GM12878 (cell line): ENCODE results near the gene LRP1. TPM values are rescaled to one million over a fixed set of nuclear protein-coding genes. Genes with fewer than 3 reads are reported as not detected.

Experiments
- ATAC-seq: fragments of 200-7000 bp; cut with Tn5 transposase; 3 replicates; pipeline ENCODE4 v1.9.1; 2020; ENCODE audit warnings: mild to moderate bottlenecking, moderate library complexity
- BruUV-seq: library from RNA; stranded (reverse); fragments of 400-500 nt; replicated peaks from 2 replicates; lab custom pipeline; 2021; lab: Mats Ljungman, UMichigan
- CTCF ChIA-PET: fragments of 300-600 bp; sonication (Branson Sonifier 250); formaldehyde crosslinking; extraction: SDS; loops from one replicate; lab custom pipeline; 2021; ENCODE audit warnings: inconsistent platforms; lab: Yijun Ruan, JAX
- POLR2A ChIA-PET: fragments of 350-600 bp; formaldehyde crosslinking; extraction: SDS; loops from one replicate; lab custom pipeline; 2021; ENCODE audit warnings: inconsistent platforms; lab: Charles Lee
- RAD21 ChIA-PET: fragments of 300-600 bp; sonication (Branson Sonifier 250); formaldehyde crosslinking; loops from one replicate; lab custom pipeline; 2023; ENCODE audit warnings: antibody characterized with exemption; ENCODE audit not compliant: unreplicated experiment; lab: Charles Lee
- SMC1A ChIA-PET: fragments of 300-600 bp; sonication (Branson Sonifier 250); formaldehyde crosslinking; loops from one replicate; lab custom pipeline; 2023; ENCODE audit not compliant: unreplicated experiment, uncharacterized antibody; lab: Charles Lee
- DNase-seq: peaks from one replicate; pipeline ENCODE4 v3.0.0-alpha.2; 2011; ENCODE audit warnings: low read depth, low spot score
- FAIRE-seq: peaks from 3 replicates; lab custom pipeline; 2011; peaks lifted over from hg19 to GRCh38; lab: Jason Lieb, UNC
- H2AFZ ChIP-seq: 2 replicates; pipeline ENCODE4 v1.6.0; 2011; ENCODE audit warnings: low read depth, low read length, control low read depth; ENCODE audit not compliant: control insufficient read depth
- H3K27ac ChIP-seq: 2 replicates; pipeline ENCODE4 v1.5.1; 2011; ENCODE audit warnings: control low read depth; ENCODE audit not compliant: control insufficient read depth, insufficient read depth
- H3K27me3 ChIP-seq, 2 experiments: replicated peaks in 1 of 2; 2 replicates each; pipeline versions ENCODE4 v1.6.0 to v1.6.1; 2011; ENCODE audit warnings: low read length in 1 of 2; ENCODE audit not compliant: control insufficient read depth in 2 of 2, insufficient read depth in 2 of 2
- H3K36me3 ChIP-seq, 2 experiments: 2 replicates each; pipeline ENCODE4 v1.5.1; 2011; ENCODE audit warnings: low read length in 1 of 2; ENCODE audit not compliant: control insufficient read depth in 2 of 2, insufficient read depth in 2 of 2
- H3K4me1 ChIP-seq: 2 replicates; pipeline ENCODE4 v1.6.1; 2011; ENCODE audit warnings: mild to moderate bottlenecking, low read length, moderate library complexity, mixed read lengths; ENCODE audit not compliant: control insufficient read depth, insufficient read depth
- H3K4me2 ChIP-seq: 2 replicates; pipeline ENCODE4 v1.6.0; 2011; ENCODE audit warnings: control low read depth; ENCODE audit not compliant: control insufficient read depth, insufficient read depth
- H3K4me3 ChIP-seq: fragments of 200-600 bp; sonication (generic); 2 replicates; pipeline ENCODE4 v1.5.1; 2016
- H3K79me2 ChIP-seq: 2 replicates; pipeline ENCODE4 v1.6.0; 2011; ENCODE audit warnings: low read length; ENCODE audit not compliant: control insufficient read depth, insufficient read depth
- H3K9ac ChIP-seq: 2 replicates; pipeline ENCODE4 v1.8.0; 2011; ENCODE audit warnings: low read length, control low read depth, mixed read lengths; ENCODE audit not compliant: control insufficient read depth, insufficient read depth
- H3K9me3 ChIP-seq: replicated peaks from 3 replicates; pipeline ENCODE4 v1.5.1; 2011; ENCODE audit warnings: mild to moderate bottlenecking, low read length; ENCODE audit not compliant: control insufficient read depth, insufficient read depth
- H4K20me1 ChIP-seq: 2 replicates; pipeline ENCODE4 v1.6.0; 2011; ENCODE audit not compliant: control insufficient read depth, insufficient read depth
- ASH2L ChIP-seq: fragments of 300-600, 200-600 bp; sonication (generic); IDR thresholded peaks from 2 replicates; pipeline ENCODE4 v1.6.1; 2017; ENCODE audit warnings: low read depth, mild to moderate bottlenecking, borderline replicate concordance
- GATAD2B ChIP-seq: fragments of 450-650 bp; conservative IDR thresholded peaks from 2 replicates; pipeline ENCODE4 v1.6.1; 2017; ENCODE audit warnings: low read depth, mild to moderate bottlenecking, moderate library complexity
- KAT2A ChIP-seq: conservative IDR thresholded peaks from 2 replicates; pipeline ENCODE4 v1.6.1; 2011; ENCODE audit warnings: low read depth, low read length; ENCODE audit not compliant: control insufficient read depth
- MYC ChIP-seq: IDR thresholded peaks from 2 replicates; pipeline ENCODE4 v1.6.1; 2011; ENCODE audit warnings: mild to moderate bottlenecking, low read length, moderate library complexity, inconsistent platforms; ENCODE audit not compliant: insufficient read depth, insufficient replicate concordance, insufficient read length, severe bottlenecking
- POLR2AphosphoS5 ChIP-seq: IDR thresholded peaks from 2 replicates; pipeline ENCODE4 v1.6.1; 2011; ENCODE audit warnings: mild to moderate bottlenecking, low read length, inconsistent platforms
- RELA ChIP-seq: fragments of 450-650 bp; IDR thresholded peaks from 2 replicates; pipeline ENCODE4 v1.8.0; 2014; ENCODE audit warnings: borderline replicate concordance; ENCODE audit not compliant: partially characterized antibody
- SMAD1 ChIP-seq: fragments of 450-650 bp; IDR thresholded peaks from 2 replicates; pipeline ENCODE4 v1.6.1; 2018; ENCODE audit warnings: mild to moderate bottlenecking, low read depth; ENCODE audit not compliant: partially characterized antibody
- WGBS: methylation state at CpG from one replicate; pipeline ENCODE4 v1.1.6; 2016; ENCODE audit warnings: low lambda C conversion rate; ENCODE audit not compliant: insufficient replicate concordance, insufficient coverage; ENCODE audit errors: missing lambda C conversion rate; 5-methylcytosine and 5-hydroxymethylcytosine counted together
- in situ Hi-C: fragments of 300-500 bp; cut with MboI; formaldehyde crosslinking; loops from 9 replicates; pipeline ENCODE4 v1.14.3; 2018; ENCODE audit warnings: mixed read lengths
- intact Hi-C: fragments of 100-400 bp; cut with micrococcal nuclease; formaldehyde crosslinking; loops from one replicate; pipeline ENCODE4 v1.14.2; 2022; ENCODE audit not compliant: unreplicated experiment
- polyA plus RNA-seq, 11 experiments: library from polyadenylated mRNA; depleted of rRNA in 4 of 11; unstranded in 6 of 11; stranded (reverse) in 5 of 11; fragments of >200 nt; fragmentation: Nextera tagmentation in 4 of 11; fragmentation: Illumina TruSeq in 1 of 11; extraction: Ambion mirVana in 4 of 11; extraction: Trizol in 1 of 11; gene quantifications; 1 replicate in 1 of 11; 2 replicates in 10 of 11; pipeline versions ENCODE4 v1.2.1 to v1.2.3, GENCODE V29; 2011 to 2016; ENCODE audit warnings: inconsistent platforms in 2 of 11, missing spikeins in 2 of 11, low read depth in 1 of 11
- total RNA-seq, 4 experiments: library from RNA; depleted of rRNA in 3 of 4; stranded (reverse); fragments of >200 nt in 3 of 4; fragmentation: Illumina TruSeq in 1 of 4; extraction: Trizol in 1 of 4; gene quantifications; 2 replicates each; pipeline versions ENCODE4 v1.2.1 to v1.2.3, GENCODE V29; 2013 to 2021
- TF ChIP-seq, protein P1 (sequence below): IDR thresholded peaks from 2 replicates; pipeline ENCODE4 v1.6.1; 2012; ENCODE audit warnings: improper control_type of control experiment, low read depth, low read length; ENCODE audit not compliant: insufficient replicate concordance
- TF ChIP-seq, protein P2 (sequence below): fragments of 450-650 bp; IDR thresholded peaks from 2 replicates; pipeline ENCODE4 v1.6.1; 2017; ENCODE audit warnings: mild to moderate bottlenecking, moderate library complexity
- TF ChIP-seq, protein P3 (sequence below): fragments of 450-650 bp; formaldehyde crosslinking; IDR thresholded peaks from 2 replicates; pipeline ENCODE4 v1.4.0; 2022; ENCODE audit warnings: mild to moderate bottlenecking, moderate library complexity

The LRP1 gene
- total and polyA plus RNA-seq, 10 of the 15 experiments (the other 5 are each of a cell fraction or from before 2014, with no cell fraction given) = under 0.01 to 1.1 (median 0.20) TPM; not detected in 2

DNA sequence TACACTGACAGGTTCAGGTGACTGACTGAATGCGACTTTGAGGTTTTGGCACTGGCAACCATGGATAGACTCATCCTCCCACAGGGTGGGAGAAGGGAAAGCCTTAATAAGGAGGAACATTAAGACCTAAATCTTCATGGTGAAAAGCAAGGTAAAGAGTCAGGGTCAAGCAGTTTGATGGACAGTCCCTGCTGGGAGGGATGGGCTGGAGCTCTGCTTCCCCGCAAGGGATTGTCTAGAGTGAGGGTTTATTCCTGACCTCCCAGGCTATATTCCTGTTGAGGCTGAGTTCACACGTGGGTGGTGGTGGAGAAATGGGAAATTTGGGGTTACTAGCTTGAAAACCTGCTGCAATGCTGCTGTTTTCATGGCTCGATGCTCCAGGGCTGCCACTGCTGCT lies 132.1 kb downstream of the LRP1 start:
- no peak overlapping the region for H3K9ac ChIP-seq
- no peak overlapping the region for H2AFZ ChIP-seq
- BruUV-seq = no TSS peak
- SMC1A ChIA-PET = interaction anchor here (1.0 to 9.5 kb wide), 3 partner anchors 189 to 198 kb away, joined by 4 to 134 read pairs (median 11); partner anchors contain the start of gene INHBE
- no peaks in the 10 kb centered on the region for H3K79me2 ChIP-seq
- H3K27me3 ChIP-seq = no peaks in the 10 kb centered on the region
- 89% methylated on average over 4 of the region's 4 CpGs for WGBS
- H3K36me3 ChIP-seq = peaks cover 0 to 7% of the 10 kb centered on the region in 2 experiments; a peak in 3 of 4 replicates
- in situ Hi-C loops (loop anchor here (5.0 kb wide), 1 partner anchor 197 kb away; the partner anchor contains the start of genes GLI1 and INHBE), intact Hi-C loops (no loop called here)
- POLR2A ChIA-PET = interaction anchor here (0.6 kb wide), 1 partner anchor 239 kb away, joined by 4 read pairs; no protein-coding TSS in a partner anchor
- RAD21 ChIA-PET = interaction anchor here (2.9 kb wide), 1 partner anchor 192 kb away, joined by 20 read pairs; no protein-coding TSS in a partner anchor
- no peaks in the 10 kb centered on the region for H3K9me3 ChIP-seq
- ATAC-seq (no peak), FAIRE-seq (no peak), DNase-seq (no peak)
- CTCF ChIA-PET = interaction anchor here (0.9 to 9.4 kb wide), 5 partner anchors 17 to 194 kb away, joined by 3 to 210 read pairs (median 15); partner anchors contain the start of gene INHBE
- no peaks in the 10 kb centered on the region for H4K20me1 ChIP-seq
- H3K4me2 ChIP-seq = no peak overlapping the region
- H3K27ac ChIP-seq = no peak overlapping the region
- H3K4me1 ChIP-seq = no peaks in the 10 kb centered on the region
- no peak overlapping the region for H3K4me3 ChIP-seq
- TF ChIP-seq RELA = no peak
- TF ChIP-seq, protein P1, sequence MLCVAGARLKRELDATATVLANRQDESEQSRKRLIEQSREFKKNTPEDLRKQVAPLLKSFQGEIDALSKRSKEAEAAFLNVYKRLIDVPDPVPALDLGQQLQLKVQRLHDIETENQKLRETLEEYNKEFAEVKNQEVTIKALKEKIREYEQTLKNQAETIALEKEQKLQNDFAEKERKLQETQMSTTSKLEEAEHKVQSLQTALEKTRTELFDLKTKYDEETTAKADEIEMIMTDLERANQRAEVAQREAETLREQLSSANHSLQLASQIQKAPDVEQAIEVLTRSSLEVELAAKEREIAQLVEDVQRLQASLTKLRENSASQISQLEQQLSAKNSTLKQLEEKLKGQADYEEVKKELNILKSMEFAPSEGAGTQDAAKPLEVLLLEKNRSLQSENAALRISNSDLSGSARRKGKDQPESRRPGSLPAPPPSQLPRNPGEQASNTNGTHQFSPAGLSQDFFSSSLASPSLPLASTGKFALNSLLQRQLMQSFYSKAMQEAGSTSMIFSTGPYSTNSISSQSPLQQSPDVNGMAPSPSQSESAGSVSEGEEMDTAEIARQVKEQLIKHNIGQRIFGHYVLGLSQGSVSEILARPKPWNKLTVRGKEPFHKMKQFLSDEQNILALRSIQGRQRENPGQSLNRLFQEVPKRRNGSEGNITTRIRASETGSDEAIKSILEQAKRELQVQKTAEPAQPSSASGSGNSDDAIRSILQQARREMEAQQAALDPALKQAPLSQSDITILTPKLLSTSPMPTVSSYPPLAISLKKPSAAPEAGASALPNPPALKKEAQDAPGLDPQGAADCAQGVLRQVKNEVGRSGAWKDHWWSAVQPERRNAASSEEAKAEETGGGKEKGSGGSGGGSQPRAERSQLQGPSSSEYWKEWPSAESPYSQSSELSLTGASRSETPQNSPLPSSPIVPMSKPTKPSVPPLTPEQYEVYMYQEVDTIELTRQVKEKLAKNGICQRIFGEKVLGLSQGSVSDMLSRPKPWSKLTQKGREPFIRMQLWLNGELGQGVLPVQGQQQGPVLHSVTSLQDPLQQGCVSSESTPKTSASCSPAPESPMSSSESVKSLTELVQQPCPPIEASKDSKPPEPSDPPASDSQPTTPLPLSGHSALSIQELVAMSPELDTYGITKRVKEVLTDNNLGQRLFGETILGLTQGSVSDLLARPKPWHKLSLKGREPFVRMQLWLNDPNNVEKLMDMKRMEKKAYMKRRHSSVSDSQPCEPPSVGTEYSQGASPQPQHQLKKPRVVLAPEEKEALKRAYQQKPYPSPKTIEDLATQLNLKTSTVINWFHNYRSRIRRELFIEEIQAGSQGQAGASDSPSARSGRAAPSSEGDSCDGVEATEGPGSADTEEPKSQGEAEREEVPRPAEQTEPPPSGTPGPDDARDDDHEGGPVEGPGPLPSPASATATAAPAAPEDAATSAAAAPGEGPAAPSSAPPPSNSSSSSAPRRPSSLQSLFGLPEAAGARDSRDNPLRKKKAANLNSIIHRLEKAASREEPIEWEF = no peak
- no peak for TF ChIP-seq MYC
- no peak for TF ChIP-seq GATAD2B
- no peak for TF ChIP-seq KAT2A
- TF ChIP-seq, protein P2, sequence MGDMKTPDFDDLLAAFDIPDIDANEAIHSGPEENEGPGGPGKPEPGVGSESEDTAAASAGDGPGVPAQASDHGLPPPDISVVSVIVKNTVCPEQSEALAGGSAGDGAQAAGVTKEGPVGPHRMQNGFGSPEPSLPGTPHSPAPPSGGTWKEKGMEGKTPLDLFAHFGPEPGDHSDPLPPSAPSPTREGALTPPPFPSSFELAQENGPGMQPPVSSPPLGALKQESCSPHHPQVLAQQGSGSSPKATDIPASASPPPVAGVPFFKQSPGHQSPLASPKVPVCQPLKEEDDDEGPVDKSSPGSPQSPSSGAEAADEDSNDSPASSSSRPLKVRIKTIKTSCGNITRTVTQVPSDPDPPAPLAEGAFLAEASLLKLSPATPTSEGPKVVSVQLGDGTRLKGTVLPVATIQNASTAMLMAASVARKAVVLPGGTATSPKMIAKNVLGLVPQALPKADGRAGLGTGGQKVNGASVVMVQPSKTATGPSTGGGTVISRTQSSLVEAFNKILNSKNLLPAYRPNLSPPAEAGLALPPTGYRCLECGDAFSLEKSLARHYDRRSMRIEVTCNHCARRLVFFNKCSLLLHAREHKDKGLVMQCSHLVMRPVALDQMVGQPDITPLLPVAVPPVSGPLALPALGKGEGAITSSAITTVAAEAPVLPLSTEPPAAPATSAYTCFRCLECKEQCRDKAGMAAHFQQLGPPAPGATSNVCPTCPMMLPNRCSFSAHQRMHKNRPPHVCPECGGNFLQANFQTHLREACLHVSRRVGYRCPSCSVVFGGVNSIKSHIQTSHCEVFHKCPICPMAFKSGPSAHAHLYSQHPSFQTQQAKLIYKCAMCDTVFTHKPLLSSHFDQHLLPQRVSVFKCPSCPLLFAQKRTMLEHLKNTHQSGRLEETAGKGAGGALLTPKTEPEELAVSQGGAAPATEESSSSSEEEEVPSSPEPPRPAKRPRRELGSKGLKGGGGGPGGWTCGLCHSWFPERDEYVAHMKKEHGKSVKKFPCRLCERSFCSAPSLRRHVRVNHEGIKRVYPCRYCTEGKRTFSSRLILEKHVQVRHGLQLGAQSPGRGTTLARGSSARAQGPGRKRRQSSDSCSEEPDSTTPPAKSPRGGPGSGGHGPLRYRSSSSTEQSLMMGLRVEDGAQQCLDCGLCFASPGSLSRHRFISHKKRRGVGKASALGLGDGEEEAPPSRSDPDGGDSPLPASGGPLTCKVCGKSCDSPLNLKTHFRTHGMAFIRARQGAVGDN = no peak
- TF ChIP-seq SMAD1 = no peak
- TF ChIP-seq, protein P3, sequence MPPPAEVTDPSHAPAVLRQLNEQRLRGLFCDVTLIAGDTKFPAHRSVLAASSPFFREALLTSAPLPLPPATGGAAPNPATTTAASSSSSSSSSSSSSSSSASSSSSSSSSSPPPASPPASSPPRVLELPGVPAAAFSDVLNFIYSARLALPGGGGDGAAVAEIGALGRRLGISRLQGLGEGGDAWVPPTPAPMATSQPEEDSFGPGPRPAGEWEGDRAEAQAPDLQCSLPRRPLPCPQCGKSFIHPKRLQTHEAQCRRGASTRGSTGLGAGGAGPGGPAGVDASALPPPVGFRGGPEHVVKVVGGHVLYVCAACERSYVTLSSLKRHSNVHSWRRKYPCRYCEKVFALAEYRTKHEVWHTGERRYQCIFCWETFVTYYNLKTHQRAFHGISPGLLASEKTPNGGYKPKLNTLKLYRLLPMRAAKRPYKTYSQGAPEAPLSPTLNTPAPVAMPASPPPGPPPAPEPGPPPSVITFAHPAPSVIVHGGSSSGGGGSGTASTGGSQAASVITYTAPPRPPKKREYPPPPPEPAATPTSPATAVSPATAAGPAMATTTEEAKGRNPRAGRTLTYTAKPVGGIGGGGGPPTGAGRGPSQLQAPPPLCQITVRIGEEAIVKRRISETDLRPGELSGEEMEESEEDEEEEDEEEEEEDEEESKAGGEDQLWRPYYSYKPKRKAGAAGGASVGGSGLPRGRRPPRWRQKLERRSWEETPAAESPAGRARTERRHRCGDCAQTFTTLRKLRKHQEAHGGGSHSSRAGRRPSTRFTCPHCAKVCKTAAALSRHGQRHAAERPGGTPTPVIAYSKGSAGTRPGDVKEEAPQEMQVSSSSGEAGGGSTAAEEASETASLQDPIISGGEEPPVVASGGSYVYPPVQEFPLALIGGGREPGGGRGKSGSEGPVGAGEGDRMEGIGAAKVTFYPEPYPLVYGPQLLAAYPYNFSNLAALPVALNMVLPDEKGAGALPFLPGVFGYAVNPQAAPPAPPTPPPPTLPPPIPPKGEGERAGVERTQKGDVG (CRISPR knock-in tag) = no peak
- no peak for TF ChIP-seq ASH2L
- TF ChIP-seq POLR2AphosphoS5 = no peak
